8988T (cell line): ENCODE measurements around the gene CNKSR3.

Experiments used
- DNase-seq: peaks from one replicate; pipeline ENCODE4 v3.0.0; 2011

Gene CNKSR3

GRCh38 chr6:154377726-154378125 is 132.8 kb downstream of the CNKSR3 start:
- DNase-seq = no peak

GRCh38 chr6:154373971-154374370 is 136.5 kb downstream of the CNKSR3 start:
- no peak for DNase-seq

- DNase-seq = no peak
Measured at GRCh38 chr6:154371281-154371680, 139.2 kb downstream of the CNKSR3 start.

GRCh38 chr6:154370545-154370944 is 139.9 kb downstream of the CNKSR3 start:
- no peak for DNase-seq

GRCh38 chr6:154367839-154368695 is 142.4 kb downstream of the CNKSR3 start:
- no peak for DNase-seq

- DNase-seq = no peak
Measured at GRCh38 chr6:154367336-154367735, 143.1 kb downstream of the CNKSR3 start.

GRCh38 chr6:154363821-154364220 is 146.7 kb downstream of the CNKSR3 start:
- no peak for DNase-seq

- no peak for DNase-seq
Measured at GRCh38 chr6:154361476-154361875, 149.0 kb downstream of the CNKSR3 start.

- DNase-seq = no peak
Measured at GRCh38 chr6:154360476-154360875, 150.0 kb downstream of the CNKSR3 start.

GRCh38 chr6:154359679-154360078 is 150.8 kb downstream of the CNKSR3 start:
- DNase-seq = no peak

- no peak for DNase-seq
Measured at GRCh38 chr6:154359161-154359574, 151.3 kb downstream of the CNKSR3 start.

- DNase-seq = no peak
Measured at GRCh38 chr6:154358019-154358545, 152.4 kb downstream of the CNKSR3 start.

GRCh38 chr6:154356690-154357089 is 153.8 kb downstream of the CNKSR3 start, which contains the start of gene IPCEF1:
Gene IPCEF1 (minus strand): TSS chr6:154356803. CDS start chr6:154265947, 90,856 bp downstream.
- DNase-seq = no peak

- DNase-seq = no peak
Measured at GRCh38 chr6:154356113-154356512, 154.4 kb downstream of the CNKSR3 start.

- DNase-seq = no peak
Measured at GRCh38 chr6:154354265-154354777, 156.2 kb downstream of the CNKSR3 start.

- no peak for DNase-seq
Measured at GRCh38 chr6:154353626-154354025, 156.9 kb downstream of the CNKSR3 start.

GRCh38 chr6:154352898-154353585 is 157.4 kb downstream of the CNKSR3 start:
- DNase-seq = no peak

GRCh38 chr6:154350293-154350692 is 160.2 kb downstream of the CNKSR3 start:
- no peak for DNase-seq

GRCh38 chr6:154347981-154348380 is 162.5 kb downstream of the CNKSR3 start:
- no peak for DNase-seq

- no peak for DNase-seq
Measured at GRCh38 chr6:154345811-154346210, 164.7 kb downstream of the CNKSR3 start.

GRCh38 chr6:154343473-154344308 is 166.8 kb downstream of the CNKSR3 start:
- no peak for DNase-seq

- DNase-seq = no peak
Measured at GRCh38 chr6:154341871-154342270, 168.6 kb downstream of the CNKSR3 start.

GRCh38 chr6:154341336-154341735 is 169.1 kb downstream of the CNKSR3 start:
- no peak for DNase-seq
